ENCODE results near the gene LAMC2.

The LAMC2 gene

DNA sequence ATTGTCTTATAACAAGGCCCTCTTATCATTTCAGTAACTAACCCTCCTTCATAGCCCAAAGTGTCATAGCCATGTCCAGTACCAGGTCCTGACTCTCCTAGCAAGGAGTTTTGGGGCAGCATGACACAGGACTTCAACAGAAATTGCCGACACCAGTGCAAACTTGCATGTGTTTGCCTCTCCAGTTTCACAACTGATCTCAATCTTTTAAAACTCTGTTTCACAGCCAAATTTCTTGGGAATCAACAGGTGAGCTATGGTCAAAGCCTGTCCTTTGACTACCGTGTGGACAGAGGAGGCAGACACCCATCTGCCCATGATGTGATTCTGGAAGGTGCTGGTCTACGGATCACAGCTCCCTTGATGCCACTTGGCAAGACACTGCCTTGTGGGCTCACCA is 36.8 kb downstream of the LAMC2 start:
- no peak for DNase-seq (ENCODE audit: low read depth, low spot score)
- Histone ChIP-seq H3K27me3 (ENCODE audit: control insufficient read depth, insufficient read depth, low read length) (no peaks in the 10 kb centered on the region), H3K36me3 (ENCODE audit: control insufficient read depth, insufficient read depth, low read length) (no peaks in the 10 kb centered on the region), H3K9me3 (ENCODE audit: control insufficient read depth, insufficient read depth, low read length) (no peaks in the 10 kb centered on the region), H3K27ac (ENCODE audit: low read length) (no peak overlapping the region), H3K4me1 (ENCODE audit: control insufficient read depth, insufficient read depth, low read length) (peaks cover 6% of the 10 kb centered on the region; the same call in 1 of the 2 replicates), H3K4me3 (ENCODE audit: low read length) (no peak overlapping the region)
- no CpG with 5 or more reads among the region's 3 CpGs for WGBS (ENCODE audit: insufficient coverage, insufficient read length)

DNA sequence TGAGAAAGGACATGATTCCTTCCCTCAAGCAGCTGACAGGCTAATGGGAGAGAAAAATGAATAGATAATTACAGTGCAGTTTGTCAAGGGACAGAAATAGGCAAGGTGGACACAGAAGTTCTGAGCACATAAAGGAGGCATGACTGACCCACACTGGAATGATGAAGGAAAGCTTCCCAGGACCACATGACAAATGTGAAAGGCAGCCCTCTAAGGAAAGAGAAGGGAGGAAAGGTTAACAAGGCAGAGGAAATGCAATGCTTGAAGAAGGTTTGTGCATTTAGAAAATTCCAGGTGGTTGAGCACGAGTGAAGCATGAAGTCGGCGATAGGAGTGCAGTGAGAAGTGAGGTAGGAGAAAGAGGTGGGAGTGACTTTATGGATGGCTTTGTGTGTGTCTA is 37.4 kb downstream of the LAMC2 start:
- Histone ChIP-seq H3K27ac (ENCODE audit: low read length) (no peak overlapping the region), H3K4me3 (ENCODE audit: low read length) (no peak overlapping the region), H3K4me1 (ENCODE audit: control insufficient read depth, insufficient read depth, low read length) (peaks cover 9% of the 10 kb centered on the region), H3K27me3 (ENCODE audit: control insufficient read depth, insufficient read depth, low read length) (no peaks in the 10 kb centered on the region), H3K9me3 (ENCODE audit: control insufficient read depth, insufficient read depth, low read length) (no peaks in the 10 kb centered on the region), H3K36me3 (ENCODE audit: control insufficient read depth, insufficient read depth, low read length) (no peaks in the 10 kb centered on the region)
- no CpG with 5 or more reads among the region's 3 CpGs for WGBS (ENCODE audit: insufficient coverage, insufficient read length)
- no peak for DNase-seq (ENCODE audit: low read depth, low spot score)

DNA sequence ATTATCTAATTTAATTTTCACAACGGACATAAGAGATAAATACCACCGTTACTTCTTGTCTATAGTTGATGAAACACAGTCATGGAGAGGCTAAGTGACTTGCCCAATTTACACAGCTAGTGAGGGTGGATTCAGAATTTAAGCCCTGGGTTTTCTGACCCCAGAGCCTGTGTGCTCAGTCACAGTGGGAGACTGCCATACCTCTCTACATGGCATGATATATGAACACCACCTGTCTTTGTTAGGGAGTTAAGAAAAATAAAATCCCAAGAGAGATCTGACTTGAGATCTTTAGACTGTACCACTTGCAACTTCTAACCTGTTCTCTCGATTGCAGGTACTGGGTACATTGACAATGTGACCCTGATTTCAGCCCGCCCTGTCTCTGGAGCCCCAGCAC is 40.3 kb downstream of the LAMC2 start:
- Histone ChIP-seq H3K36me3 (ENCODE audit: control insufficient read depth, insufficient read depth, low read length) (no peaks in the 10 kb centered on the region), H3K27ac (ENCODE audit: low read length) (no peak overlapping the region)
- WGBS (ENCODE audit: insufficient coverage, insufficient read length) = no CpG with 5 or more reads among the region's 4 CpGs

DNA sequence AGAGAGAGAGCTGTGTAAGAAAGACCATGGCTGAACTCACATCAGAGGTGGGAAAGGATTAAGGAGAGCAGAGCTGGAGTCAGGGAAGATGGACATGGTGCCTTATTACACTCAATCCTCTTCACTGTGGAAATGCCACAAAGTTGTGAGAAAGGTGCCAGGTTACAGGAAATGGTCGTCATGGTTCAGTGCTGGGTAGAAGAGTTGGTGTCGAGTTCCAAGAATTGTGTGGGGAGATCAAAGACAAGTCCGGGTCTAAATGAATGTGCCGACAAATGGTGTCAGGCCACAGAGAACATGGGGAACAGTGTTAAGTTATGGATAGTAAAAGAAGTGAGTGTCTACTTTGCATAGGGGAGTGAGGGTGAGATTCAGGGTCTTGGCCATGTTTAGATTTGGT is 40.9 kb downstream of the LAMC2 start:
- H3K27ac ChIP-seq (ENCODE audit: low read length) = no peak overlapping the region
- H3K4me3 ChIP-seq (ENCODE audit: low read length) = no peak overlapping the region
- no peaks in the 10 kb centered on the region for H3K36me3 ChIP-seq (ENCODE audit: control insufficient read depth, insufficient read depth, low read length)
- WGBS (ENCODE audit: insufficient coverage, insufficient read length) = no CpG with 5 or more reads among the region's 4 CpGs
- H3K27me3 ChIP-seq (ENCODE audit: control insufficient read depth, insufficient read depth, low read length) = no peaks in the 10 kb centered on the region
- peaks cover 10% of the 10 kb centered on the region for H3K4me1 ChIP-seq (ENCODE audit: control insufficient read depth, insufficient read depth, low read length)
- DNase-seq (ENCODE audit: low read depth, low spot score) = no peak
- no peaks in the 10 kb centered on the region for H3K9me3 ChIP-seq (ENCODE audit: control insufficient read depth, insufficient read depth, low read length)

More for the DNA sequence above, 40.3 kb downstream of the LAMC2 start:
- DNase-seq (ENCODE audit: low read depth, low spot score) = no peak
- Histone ChIP-seq H3K9me3 (ENCODE audit: control insufficient read depth, insufficient read depth, low read length) (no peaks in the 10 kb centered on the region), H3K4me3 (ENCODE audit: low read length) (no peak overlapping the region), H3K4me1 (ENCODE audit: control insufficient read depth, insufficient read depth, low read length) (peaks cover 10% of the 10 kb centered on the region), H3K27me3 (ENCODE audit: control insufficient read depth, insufficient read depth, low read length) (no peaks in the 10 kb centered on the region)

DNA sequence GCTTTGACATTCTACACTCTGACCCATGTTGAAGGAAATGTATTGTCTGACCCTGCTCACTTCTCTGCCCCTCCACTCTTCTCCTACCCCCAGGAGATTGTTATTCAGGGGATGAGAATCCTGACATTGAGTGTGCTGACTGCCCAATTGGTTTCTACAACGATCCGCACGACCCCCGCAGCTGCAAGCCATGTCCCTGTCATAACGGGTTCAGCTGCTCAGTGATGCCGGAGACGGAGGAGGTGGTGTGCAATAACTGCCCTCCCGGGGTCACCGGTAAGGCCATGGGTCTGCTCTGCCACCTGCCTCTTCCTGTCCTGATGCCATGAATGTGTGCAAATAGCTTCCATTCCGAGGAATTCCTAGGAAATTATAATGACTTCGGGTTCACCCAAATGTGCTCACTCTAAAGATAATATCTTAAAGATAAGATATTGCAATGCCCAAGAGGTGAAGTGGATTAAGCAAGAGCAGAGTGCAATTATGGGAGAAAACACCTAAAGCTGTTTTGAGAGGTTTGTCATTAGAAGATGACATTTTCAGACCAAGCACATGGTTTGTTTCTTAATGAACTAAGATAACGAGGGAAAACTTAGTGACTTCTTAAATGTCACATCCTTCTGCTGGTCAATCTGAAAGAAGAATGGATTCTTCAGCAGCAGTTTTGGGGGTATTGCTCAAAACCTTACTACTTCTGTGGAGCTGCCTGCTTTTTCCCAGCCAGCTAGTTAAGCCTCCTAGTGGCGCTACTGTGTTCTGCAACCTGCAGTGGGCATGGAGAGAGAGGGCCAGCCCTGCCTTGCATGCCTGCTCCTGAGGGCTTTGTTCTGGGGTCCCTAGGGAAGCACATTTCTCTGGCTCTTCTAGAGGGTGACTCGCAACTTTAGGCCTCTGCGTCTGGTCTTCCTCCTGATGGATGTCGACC is 41.6 kb downstream of the LAMC2 start:
- DNase-seq (ENCODE audit: low read depth, low spot score) = peak; percentile 61
- Histone ChIP-seq H3K27ac (ENCODE audit: low read length) (no peak overlapping the region), H3K4me3 (ENCODE audit: low read length) (no peak overlapping the region), H3K9me3 (ENCODE audit: control insufficient read depth, insufficient read depth, low read length) (no peaks in the 10 kb centered on the region), H3K27me3 (ENCODE audit: control insufficient read depth, insufficient read depth, low read length) (no peaks in the 10 kb centered on the region), H3K36me3 (ENCODE audit: control insufficient read depth, insufficient read depth, low read length) (no peaks in the 10 kb centered on the region), H3K4me1 (ENCODE audit: control insufficient read depth, insufficient read depth, low read length) (peaks cover 10% of the 10 kb centered on the region)
- no CpG with 5 or more reads among the region's 16 CpGs for WGBS (ENCODE audit: insufficient coverage, insufficient read length)

DNA sequence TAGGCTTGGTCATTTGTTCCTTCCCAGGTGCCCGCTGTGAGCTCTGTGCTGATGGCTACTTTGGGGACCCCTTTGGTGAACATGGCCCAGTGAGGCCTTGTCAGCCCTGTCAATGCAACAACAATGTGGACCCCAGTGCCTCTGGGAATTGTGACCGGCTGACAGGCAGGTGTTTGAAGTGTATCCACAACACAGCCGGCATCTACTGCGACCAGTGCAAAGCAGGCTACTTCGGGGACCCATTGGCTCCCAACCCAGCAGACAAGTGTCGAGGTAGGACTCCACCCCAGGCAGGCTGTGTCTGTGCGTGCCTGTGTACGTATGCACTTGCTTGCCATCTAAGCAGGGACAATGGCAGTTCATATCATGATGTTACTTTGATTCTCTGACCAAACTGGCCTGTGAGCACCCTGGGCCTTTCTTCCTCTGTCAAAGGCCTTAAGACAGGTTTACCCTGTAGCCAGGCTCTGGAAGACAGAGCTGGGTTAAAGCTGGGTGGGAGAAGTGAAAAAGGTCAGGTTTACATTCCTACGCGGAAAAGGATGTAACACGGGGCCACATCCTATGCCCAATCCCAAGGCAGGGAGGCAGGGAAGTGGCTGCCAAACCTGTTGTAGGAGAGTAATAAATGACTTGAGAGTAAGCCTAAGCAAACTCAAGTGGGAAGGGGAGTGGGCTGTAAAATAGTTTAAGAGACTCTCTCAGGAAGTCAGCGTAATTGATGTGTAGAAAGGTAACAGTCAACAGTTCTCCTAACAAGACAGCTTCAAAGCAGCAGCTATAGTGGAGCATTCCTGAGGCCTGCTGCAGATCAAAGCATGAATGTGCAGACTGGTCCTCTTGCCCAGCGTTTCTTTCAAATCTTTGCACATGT is 42.5 kb downstream of the LAMC2 start:
- H3K4me1 ChIP-seq (ENCODE audit: control insufficient read depth, insufficient read depth, low read length) = peaks cover 10% of the 10 kb centered on the region
- H3K36me3 ChIP-seq (ENCODE audit: control insufficient read depth, insufficient read depth, low read length) = no peaks in the 10 kb centered on the region
- WGBS (ENCODE audit: insufficient coverage, insufficient read length) = no CpG with 5 or more reads among the region's 13 CpGs
- no peak overlapping the region for H3K4me3 ChIP-seq (ENCODE audit: low read length)
- DNase-seq (ENCODE audit: low read depth, low spot score) = no peak
- no peak overlapping the region for H3K27ac ChIP-seq (ENCODE audit: low read length)
- no peaks in the 10 kb centered on the region for H3K9me3 ChIP-seq (ENCODE audit: control insufficient read depth, insufficient read depth, low read length)
- H3K27me3 ChIP-seq (ENCODE audit: control insufficient read depth, insufficient read depth, low read length) = no peaks in the 10 kb centered on the region

DNA sequence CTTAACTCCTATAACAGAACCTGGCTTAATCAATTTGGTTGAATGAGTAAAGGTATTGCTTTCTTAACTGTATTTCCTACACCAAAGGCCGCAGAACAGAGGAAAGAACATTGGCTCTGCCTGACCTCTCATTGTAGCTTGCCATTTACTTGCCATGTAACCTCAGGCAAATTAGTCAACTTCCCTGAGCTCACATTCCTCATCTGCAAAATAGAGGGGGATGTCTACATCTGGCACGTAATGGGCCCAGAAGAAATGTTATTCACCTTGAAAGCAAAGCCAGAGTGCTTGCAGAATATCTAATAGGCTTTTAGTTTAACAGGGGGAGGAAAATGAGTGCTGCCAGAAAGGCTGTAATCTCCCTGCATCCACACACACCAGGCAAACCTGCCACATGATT is 44.3 kb downstream of the LAMC2 start:
- Histone ChIP-seq H3K27ac (ENCODE audit: low read length) (no peak overlapping the region), H3K9me3 (ENCODE audit: control insufficient read depth, insufficient read depth, low read length) (no peaks in the 10 kb centered on the region), H3K27me3 (ENCODE audit: control insufficient read depth, insufficient read depth, low read length) (no peaks in the 10 kb centered on the region), H3K4me3 (ENCODE audit: low read length) (no peak overlapping the region), H3K36me3 (ENCODE audit: control insufficient read depth, insufficient read depth, low read length) (no peaks in the 10 kb centered on the region), H3K4me1 (ENCODE audit: control insufficient read depth, insufficient read depth, low read length) (peaks cover 10% of the 10 kb centered on the region)
- DNase-seq (ENCODE audit: low read depth, low spot score) = no peak
- WGBS (ENCODE audit: insufficient coverage, insufficient read length) = no CpG with 5 or more reads among the region's 2 CpGs

DNA sequence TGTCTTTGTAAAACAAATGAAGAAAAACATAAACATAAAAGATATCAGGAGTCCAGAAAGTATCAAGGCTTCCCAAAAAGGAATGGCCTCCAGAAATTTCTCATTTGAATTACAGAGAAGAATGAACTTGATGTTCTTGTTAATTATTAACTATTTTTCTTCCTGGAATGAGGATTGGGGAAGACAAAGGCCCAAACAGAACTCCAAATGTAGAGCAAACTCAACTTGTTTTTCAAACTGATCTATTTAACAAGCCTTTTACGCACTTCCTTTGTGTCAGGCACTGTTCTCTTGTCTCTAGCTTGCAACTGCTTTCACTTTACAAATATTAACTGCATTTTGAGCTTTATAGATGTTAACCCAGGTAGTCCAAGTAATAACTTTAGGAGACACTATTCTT is 45.5 kb downstream of the LAMC2 start:
- Histone ChIP-seq H3K9me3 (ENCODE audit: control insufficient read depth, insufficient read depth, low read length) (no peaks in the 10 kb centered on the region), H3K36me3 (ENCODE audit: control insufficient read depth, insufficient read depth, low read length) (no peaks in the 10 kb centered on the region), H3K4me3 (ENCODE audit: low read length) (no peak overlapping the region), H3K4me1 (ENCODE audit: control insufficient read depth, insufficient read depth, low read length) (peaks cover 10% of the 10 kb centered on the region), H3K27me3 (ENCODE audit: control insufficient read depth, insufficient read depth, low read length) (no peaks in the 10 kb centered on the region), H3K27ac (ENCODE audit: low read length) (no peak overlapping the region)
- no peak for DNase-seq (ENCODE audit: low read depth, low spot score)
- no CpG with 5 or more reads among the region's 1 CpG for WGBS (ENCODE audit: insufficient coverage, insufficient read length)

DNA sequence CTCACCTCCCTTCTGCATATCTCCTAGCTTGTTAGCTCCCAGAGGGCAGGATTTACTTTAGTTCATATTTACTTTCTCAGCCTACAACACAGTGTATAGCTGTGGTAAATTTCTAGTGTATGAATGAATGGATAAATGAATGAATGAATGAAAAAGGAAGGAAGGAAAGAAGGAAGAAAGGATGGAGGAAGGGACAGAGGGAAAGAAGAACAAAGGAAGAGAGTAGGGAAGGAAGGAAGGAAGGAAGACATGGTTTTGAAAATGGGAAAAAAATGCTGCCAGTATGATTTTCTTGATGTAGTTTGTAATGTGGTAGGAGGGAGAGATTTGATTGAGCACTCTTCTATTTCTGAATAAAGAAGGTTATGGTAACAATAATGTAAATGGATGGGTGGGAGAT is 47.0 kb downstream of the LAMC2 start:
- Histone ChIP-seq H3K27ac (ENCODE audit: low read length) (no peak overlapping the region), H3K4me3 (ENCODE audit: low read length) (no peak overlapping the region), H3K9me3 (ENCODE audit: control insufficient read depth, insufficient read depth, low read length) (no peaks in the 10 kb centered on the region), H3K36me3 (ENCODE audit: control insufficient read depth, insufficient read depth, low read length) (no peaks in the 10 kb centered on the region), H3K27me3 (ENCODE audit: control insufficient read depth, insufficient read depth, low read length) (no peaks in the 10 kb centered on the region), H3K4me1 (ENCODE audit: control insufficient read depth, insufficient read depth, low read length) (peaks cover 3% of the 10 kb centered on the region)
- DNase-seq (ENCODE audit: low read depth, low spot score) = no peak

DNA sequence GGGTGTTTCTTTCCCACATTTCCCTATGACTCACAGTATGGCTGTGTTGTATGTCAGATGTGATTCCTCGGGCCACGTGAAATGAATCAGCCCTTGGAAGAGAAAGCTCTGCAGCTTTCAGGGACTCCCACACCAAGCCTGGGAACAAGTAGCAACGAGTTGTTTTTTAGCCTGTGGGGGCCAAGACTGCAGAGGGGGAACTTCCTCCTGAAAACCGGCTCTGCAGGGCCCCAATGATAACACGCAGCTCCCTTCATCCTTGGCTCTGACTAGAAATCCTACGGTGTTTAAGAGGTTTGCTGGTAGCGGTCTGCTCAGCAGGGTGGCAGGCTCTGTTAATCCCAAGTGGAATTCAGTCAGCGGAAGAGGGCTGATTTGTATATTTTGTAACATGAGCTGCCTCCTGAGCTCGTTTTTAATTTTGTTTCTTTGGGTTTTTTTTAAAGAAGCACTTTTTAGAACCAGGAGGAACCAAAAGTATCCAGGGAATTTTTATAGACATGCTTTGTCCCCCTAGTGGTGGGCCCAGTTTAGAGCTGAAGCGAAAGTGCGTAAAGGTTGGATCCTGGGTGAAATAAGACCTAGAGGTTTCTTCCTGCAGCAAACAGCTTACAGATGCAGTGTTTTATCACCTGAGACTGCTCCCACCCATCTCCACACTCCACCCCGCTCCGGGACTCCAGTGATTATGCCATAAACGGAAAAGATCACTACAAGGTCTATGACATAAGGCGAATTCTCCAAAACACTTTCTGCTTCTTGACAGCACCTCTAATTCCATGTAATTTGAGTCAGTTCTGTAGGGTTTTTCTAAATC is 48.8 kb downstream of the LAMC2 start:
- DNase-seq (ENCODE audit: low read depth, low spot score) = peak; percentile 60
- Histone ChIP-seq H3K4me1 (ENCODE audit: control insufficient read depth, insufficient read depth, low read length) (no peaks in the 10 kb centered on the region; the same call in 1 of the 2 replicates), H3K36me3 (ENCODE audit: control insufficient read depth, insufficient read depth, low read length) (no peaks in the 10 kb centered on the region), H3K9me3 (ENCODE audit: control insufficient read depth, insufficient read depth, low read length) (no peaks in the 10 kb centered on the region), H3K27me3 (ENCODE audit: control insufficient read depth, insufficient read depth, low read length) (no peaks in the 10 kb centered on the region), H3K4me3 (ENCODE audit: low read length) (no peak overlapping the region), H3K27ac (ENCODE audit: low read length) (no peak overlapping the region)
- no CpG with 5 or more reads among the region's 15 CpGs for WGBS (ENCODE audit: insufficient coverage, insufficient read length)
